ENCODE measurements around the gene HK3. TPM values are rescaled to one million over a fixed set of nuclear protein-coding genes. Genes with fewer than 3 reads are reported as not detected.

The HK3 gene
- total and polyA plus RNA-seq, 2 experiments from 2014 or later, result not detected

GRCh38 chr5:176906126-176906525 lies 7.0 kb upstream of the HK3 start:
- no peaks in the 10 kb centered on the region for H3F3A ChIP-seq (replicated peaks; ENCODE audit: low read depth)
- H3K4me3 Mint-ChIP-seq, result no peak overlapping the region
- H3K4me2 ChIP-seq, result no peak overlapping the region
- H2AFZ ChIP-seq, result no peak overlapping the region
- H3K27ac Mint-ChIP-seq, result no peak overlapping the region
- no peaks in the 10 kb centered on the region for H3K79me2 ChIP-seq (replicated peaks; ENCODE audit: insufficient read depth)
- peaks cover 44% of the 10 kb centered on the region for H3K36me3 ChIP-seq (ENCODE audit: insufficient read depth)
- no peaks in the 10 kb centered on the region for H3K4me1 ChIP-seq (ENCODE audit: insufficient read depth)
- DNase-seq (ENCODE audit: low spot score), result no peak
- no peaks in the 10 kb centered on the region for H3K9me2 ChIP-seq (ENCODE audit: insufficient read depth)
- no peaks in the 10 kb centered on the region for H3K9me3 Mint-ChIP-seq
- ATAC-seq, result no peak
- H3K27ac ChIP-seq (ENCODE audit: low read depth), result no peak overlapping the region
- no peak overlapping the region for H3K4me3 ChIP-seq
- H3K27me3 Mint-ChIP-seq (ENCODE audit: insufficient read depth, low read depth, poor library complexity), result peaks cover 2% of the 10 kb centered on the region
- H3K27me3 ChIP-seq (ENCODE audit: insufficient read depth), result no peaks in the 10 kb centered on the region
- H4K20me1 ChIP-seq (replicated peaks; ENCODE audit: insufficient read depth), result no peaks in the 10 kb centered on the region; the same call in none of the 2 replicates
- peaks cover 50% of the 10 kb centered on the region for H3K36me3 Mint-ChIP-seq (ENCODE audit: low read depth)
- H3K4me1 Mint-ChIP-seq, result 0 out of 3 replicates have a peak, but pooled peaks cover 1% of the 10 kb centered on the region
- TF ChIP-seq JUNB (IDR thresholded peaks at IDR 0.05; ENCODE audit: unreplicated experiment), result no peak
- TF ChIP-seq ZNF462 (CRISPR knock-in tag; IDR thresholded peaks at IDR 0.05), result no peak
- no peak for TF ChIP-seq ZNF114 (CRISPR knock-in tag; IDR thresholded peaks at IDR 0.05)
- TF ChIP-seq CTCF (conservative IDR thresholded peaks at IDR 0.05; ENCODE audit: low read depth in 2 of 2), result no peak
- no peak for TF ChIP-seq EZH2 (IDR thresholded peaks at IDR 0.05; ENCODE audit: low read depth, unreplicated experiment)
- no peak for TF ChIP-seq ZNF331 (CRISPR knock-in tag; IDR thresholded peaks at IDR 0.05; ENCODE audit: low read depth)
- TF ChIP-seq NANOG (IDR thresholded peaks at IDR 0.05; ENCODE audit: borderline replicate concordance), result no peak
- no peak for TF ChIP-seq REST (IDR thresholded peaks at IDR 0.05; ENCODE audit: unreplicated experiment)
- no peak for TF ChIP-seq STAT1 (IDR thresholded peaks at IDR 0.05; ENCODE audit: unreplicated experiment)
- no peak for TF ChIP-seq POLR2AphosphoS5 (IDR thresholded peaks at IDR 0.05; ENCODE audit: low read depth)
- TF ChIP-seq CREB1 (CRISPR knock-in tag; IDR thresholded peaks at IDR 0.05; ENCODE audit: low read depth), result no peak
- no peak for TF ChIP-seq ETS1 (IDR thresholded peaks at IDR 0.05)
- no peak for TF ChIP-seq EZH2phosphoT487 (IDR thresholded peaks at IDR 0.05; ENCODE audit: unreplicated experiment)
